GM19328 (cell line): Measurements from ENCODE around the gene SNCB.

Source experiments
- ATAC-seq: cut with Tn5 transposase; IDR thresholded peaks from one replicate; pipeline ENCODE4 v1.9.1; 2021; ENCODE audit warnings: mild to moderate bottlenecking, moderate library complexity; ENCODE audit not compliant: unreplicated experiment

The SNCB gene

DNA sequence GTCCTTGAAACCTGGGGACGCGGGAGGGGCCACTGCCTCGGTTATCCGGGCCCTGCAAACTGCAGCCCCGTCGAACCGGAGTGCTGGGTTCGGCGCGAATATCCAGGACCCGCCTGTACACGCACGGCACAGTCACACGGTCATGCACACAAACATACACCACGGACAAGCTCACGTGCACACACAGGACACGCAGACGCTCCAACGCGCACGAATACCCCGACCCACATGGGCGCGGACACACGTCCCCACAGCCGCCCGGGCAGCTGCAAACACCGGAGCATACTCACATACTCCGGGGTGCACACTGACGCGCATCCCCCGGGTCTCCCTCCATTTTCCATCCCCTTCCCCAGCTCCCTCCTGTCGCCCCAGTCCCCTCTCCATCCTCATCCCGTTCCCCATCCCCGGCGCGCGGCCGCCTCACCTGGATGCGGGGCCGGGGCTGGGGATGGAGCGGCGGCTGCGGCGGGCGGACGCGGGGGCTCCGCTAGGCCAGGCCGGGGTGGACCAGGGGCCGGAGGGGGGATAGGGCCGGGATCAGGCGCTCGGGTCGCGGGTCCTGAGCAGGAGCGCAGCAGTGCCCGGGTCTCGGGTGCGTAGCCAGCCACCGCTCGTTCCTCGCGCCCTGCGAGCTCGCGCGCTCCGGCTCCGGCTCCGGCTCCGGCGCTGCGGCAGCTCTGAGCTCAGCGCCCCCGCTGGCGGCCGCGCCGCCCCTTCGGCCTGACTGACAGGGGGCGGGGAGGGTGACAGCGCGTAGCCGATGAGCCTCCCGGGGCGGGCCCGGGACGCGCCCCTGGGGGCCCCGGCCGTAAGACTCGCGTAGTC is at the start of gene SNCB, which contains the start of gene EIF4E1B:
Gene SNCB, minus strand, starts transcription at position 682 of the 828 bp plus-strand sequence. CDS start 880 bp downstream, outside the sequence.
Gene EIF4E1B, plus strand, starts transcription at position 823 of the 828 bp plus-strand sequence. CDS start 12,113 bp downstream, outside the sequence.
- ATAC-seq: no peak

GRCh38 chr5:176679365-176680225 is 49.3 kb upstream of the SNCB start:
- no peak for ATAC-seq

GRCh38 chr5:176678584-176678983 is 48.2 kb upstream of the SNCB start:
- ATAC-seq: no peak

GRCh38 chr5:176677209-176677939 is 47.0 kb upstream of the SNCB start:
- ATAC-seq: no peak

DNA sequence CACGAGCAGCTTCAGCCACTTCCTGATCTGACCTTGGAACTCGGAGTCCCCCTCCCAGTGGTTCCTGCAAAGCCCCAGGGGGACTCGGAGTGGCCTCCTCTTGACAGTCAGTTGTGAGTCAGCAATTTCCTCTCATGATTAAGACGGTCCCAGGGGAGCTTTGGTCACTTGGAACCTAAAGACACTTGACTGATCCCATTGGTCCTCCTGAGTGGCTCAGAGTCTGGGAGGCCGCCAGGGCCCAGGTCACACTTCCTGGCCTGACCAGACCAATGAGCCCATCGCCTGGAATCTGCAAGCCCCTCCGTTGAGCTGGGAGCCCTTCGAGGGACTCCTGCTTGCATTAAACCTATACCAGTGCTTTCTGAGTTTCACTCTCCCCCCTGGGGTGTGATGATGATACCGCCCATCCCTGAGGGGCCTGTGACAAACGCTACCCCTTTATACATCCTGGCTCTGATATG is 46.1 kb upstream of the SNCB start:
- ATAC-seq: no peak

DNA sequence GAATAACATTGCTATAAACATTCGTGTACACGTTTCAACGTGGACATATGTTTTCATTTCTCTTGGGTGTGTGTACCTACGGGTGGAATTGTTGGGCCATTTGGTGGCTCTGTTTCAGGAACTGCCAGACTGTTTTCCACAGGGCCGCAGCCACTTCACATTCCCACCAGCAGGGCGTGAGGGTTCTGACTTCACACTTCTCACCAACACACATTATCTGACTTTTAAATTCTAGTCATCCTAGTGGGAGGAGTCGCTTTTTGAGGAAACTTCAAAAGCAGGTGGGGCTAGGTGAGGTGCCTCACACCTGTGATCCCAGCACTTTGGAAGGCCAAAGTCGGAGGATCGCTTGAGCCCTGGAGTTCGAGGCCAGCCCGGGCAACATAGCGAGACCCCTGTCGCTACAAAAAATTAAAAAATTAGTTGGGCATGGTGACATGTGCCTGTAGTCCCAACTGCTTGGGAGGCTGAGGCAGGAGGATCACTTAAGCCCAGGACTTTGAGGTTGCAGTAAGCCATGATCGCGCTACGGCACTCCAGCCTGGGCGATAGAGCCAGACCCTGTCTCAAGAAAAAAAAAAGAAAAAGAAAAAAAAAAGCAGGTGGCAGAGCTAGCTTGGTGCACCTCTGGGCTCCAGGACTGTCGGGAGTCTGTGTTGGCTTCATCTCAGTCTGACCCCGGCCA is 45.5 kb upstream of the SNCB start:
- no peak for ATAC-seq

DNA sequence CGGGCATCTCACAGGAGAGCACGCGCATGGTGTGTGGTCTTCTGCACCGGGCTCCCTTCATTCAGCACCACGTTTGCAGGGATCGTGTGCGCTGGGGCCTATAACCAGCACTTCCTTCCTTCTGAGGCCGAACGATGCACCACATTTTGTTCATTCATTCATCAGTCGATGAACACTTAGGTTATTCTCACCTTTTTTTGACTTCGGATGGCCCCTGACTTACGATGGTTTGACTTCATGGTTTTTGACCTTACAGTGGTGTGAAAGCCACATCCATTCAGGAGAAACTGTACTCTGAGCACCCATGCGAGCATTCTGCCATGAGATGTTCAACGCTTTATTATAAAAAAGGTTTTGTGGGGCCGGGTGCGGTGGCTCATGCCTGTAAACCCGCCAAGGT is 44.5 kb upstream of the SNCB start:
- ATAC-seq: no peak

DNA sequence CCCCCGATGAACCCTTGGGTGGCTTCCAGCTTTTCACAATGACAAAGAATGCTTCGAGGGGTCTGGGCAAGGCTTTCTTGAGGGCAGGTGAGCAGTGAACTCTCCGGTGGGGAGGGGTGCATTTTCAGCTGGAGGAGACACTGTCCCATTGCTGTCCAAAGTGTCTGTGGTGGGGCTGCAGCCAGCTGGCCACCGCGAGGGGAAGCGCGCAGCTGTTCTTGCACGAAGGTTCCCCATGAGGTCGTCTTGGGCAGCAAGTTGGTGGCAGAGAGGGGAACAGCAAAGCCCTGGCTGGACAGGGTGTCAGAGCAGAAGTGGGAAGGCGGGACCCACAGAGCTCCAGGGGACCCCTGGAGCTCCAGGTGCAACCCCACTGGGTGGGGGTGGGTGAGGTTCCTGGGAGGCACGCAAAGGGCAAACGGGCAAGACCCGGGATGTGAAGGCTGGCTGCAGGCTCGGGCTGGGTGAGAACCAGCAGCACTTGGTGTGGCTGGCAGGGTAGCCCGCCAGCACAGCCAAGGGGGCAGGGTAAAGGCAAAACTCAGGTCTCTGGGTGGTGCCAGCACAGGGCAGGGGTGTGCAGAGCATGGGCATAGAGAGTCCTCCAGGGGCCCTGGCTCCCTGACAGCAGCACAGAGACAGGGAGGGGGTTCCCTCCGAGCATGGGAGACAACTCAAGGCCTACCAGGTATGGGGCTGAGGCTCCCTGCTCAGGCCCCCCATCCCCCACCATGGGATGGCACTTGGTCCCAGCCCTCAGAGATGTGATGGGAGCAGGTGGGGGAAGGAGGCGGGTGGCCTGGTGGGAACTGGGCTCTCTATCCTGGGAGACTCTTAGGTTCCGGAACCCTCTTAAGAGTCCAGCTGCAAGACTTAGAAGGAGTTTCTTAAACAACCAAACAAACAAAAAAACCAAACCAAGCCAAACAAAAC is 43.6 kb upstream of the SNCB start:
- ATAC-seq: no peak

DNA sequence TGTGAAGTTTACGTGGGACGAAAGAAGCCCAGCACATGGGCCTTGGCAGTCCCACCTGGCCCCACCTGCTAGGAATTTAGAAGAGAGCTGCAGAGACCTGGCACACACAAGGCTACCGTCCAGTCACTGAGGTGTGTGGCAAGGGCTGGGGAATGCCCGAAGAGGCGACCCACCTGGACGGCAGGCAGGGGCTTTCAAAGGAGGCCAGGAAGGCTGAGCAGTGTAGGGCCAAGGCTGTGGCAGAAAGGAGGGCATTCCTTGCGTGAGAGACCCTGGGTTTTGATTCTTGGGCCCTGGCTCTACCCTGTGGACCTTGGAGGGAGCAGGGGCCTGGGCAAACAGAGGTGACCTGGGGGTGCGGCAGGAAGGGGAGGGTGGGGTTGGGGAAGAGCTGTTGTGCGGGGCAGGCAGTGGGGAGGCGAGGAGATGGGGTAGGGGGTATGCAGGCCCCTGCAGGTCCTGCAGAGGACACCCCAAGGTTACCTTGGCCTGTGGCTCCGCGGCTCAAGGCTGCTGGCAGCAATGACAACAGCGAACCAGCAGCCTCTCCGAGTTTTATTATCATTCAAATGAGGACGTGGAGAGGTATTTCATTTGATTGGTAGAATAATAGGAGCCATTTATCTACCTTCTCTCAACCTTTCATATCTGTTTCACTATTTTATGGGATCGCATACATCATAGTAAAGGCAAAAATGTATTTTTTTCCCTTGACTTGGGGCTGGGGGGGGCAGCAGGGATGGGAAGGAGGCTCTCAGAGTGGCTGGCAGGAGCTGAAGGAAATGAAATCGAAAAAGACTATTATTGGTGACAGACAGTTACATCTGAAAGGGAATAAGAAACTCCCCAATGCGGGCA is 41.8 kb upstream of the SNCB start:
- ATAC-seq: no peak

DNA sequence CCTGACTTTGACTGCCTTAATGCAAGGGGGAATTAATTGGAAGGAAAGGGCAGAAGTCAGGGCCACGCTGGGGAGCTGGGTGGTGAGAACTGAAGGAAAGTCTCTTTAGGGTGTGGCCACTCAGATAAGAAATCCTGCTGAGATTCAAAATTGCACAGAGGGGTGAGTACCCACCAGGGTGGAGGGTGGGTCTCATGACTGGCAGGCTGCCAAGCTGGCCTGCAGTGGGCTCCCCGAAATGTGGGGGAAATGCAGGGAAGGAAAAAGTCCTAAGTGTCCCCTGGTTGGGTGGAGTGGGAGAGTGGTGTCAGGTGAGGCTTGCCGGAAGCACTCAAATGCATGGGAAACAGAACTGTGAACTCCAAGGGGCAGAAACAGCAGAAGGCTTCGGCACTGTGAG is 41.1 kb upstream of the SNCB start:
- no peak for ATAC-seq

GRCh38 chr5:176670449-176670848 is 40.1 kb upstream of the SNCB start:
- no peak for ATAC-seq

- no peak for ATAC-seq
Measured at GRCh38 chr5:176667637-176668036, 37.3 kb upstream of the SNCB start.

DNA sequence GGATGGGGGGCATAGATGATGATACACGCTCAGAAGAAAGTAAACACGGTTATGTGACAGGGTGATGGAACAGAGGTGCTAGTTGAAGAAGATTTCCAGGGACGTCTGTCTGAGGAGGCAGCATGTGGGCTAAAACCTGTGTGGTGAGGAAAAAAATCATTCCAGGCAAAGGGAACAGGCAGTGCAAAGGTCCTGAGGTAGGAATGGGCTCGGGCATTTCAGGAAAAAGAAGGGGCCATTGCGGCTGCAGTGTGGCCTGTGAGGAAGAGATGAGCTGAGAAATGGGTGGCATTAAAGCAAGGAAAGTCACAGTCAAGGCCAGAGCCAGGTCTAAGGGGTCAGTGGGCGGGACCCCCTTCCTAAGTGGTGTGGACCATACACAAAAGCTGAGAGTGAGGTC is 35.2 kb upstream of the SNCB start:
- no peak for ATAC-seq

- no peak for ATAC-seq
Measured at GRCh38 chr5:176664886-176665285, 34.6 kb upstream of the SNCB start.

DNA sequence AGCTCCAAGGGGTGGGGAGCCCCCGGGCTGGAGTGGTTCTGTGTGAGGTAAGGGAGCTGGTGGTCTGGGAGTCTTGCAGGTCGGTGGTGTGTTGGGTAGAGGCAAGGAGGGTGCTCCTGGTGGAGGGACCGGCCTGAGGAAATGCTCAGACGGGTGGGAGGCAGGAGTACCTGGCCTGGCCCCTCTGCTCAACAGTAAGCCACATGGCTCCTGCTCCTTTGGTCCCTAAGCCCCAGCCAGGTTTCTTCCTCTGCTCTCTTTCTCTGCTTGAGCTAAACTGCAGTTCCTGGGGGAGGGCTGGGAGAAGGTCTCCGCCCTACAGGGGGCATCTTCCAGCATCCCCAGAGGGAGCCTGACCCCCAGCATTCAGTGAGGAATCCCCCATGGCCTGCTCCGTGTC is 34.1 kb upstream of the SNCB start:
- ATAC-seq: no peak

GRCh38 chr5:176663566-176663965 is 33.2 kb upstream of the SNCB start:
- ATAC-seq: no peak

- ATAC-seq: no peak
Measured at GRCh38 chr5:176662371-176663333, 32.3 kb upstream of the SNCB start.
